ENCODE data around the gene ICAM4. TPM values are rescaled to one million over a fixed set of nuclear protein-coding genes. Genes with fewer than 3 reads are reported as not detected.
"Not testable (repeated sequence)": the region's sequence is repeated elsewhere in the genome, so short reads cannot be mapped to it uniquely, and the experiment has no call there.

The ICAM4 gene
- total RNA-seq, 1 donor from 2014 or later, result 0.35 TPM

DNA sequence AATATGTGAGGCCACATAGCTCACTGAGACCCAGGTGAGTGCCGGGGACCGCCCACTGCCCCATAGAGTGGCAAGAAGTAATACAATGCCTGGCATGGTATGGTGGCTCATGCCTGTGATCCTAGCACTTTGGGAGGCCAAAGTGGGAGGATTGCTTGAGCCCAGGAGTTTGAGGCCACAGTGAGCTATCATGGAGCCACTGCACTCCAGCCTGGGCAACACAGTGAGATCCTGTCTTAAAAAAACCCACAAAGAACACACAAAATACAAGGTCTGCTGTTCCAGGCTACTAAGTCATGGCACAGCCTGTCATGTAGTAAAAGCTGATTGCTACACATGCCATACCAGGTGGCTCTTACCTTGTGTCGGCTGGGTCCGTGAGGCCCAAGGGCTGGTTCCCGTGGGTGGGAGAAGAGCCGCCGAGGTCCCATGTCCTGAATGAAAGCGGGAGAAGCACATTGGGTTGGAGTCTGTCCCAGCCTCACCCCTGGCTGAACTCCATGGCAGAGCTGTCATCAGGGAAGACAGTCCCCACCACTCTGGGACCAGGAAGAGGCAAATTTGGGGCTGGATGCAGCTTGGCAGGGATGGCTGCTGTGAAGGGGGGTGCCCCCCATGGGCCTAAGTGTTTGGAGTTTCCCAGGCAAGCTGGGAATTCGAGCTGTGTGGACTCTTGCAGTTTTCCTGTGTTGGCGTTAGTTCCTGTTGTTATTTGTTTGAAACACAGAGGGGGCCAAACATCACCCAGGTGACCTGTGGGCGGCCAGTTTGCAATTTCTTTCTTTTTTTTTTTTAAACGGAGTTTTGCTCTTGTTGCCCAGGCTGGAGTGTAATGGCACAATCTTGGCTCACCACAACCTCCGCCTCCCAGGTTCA, 32.3 kb downstream of the ICAM4 start:
- DNase-seq (ENCODE audit: low read depth), result no peak

- DNase-seq (ENCODE audit: low read depth), result no peak
Observed at GRCh38 chr19:10320602-10321416, 34.1 kb downstream of the ICAM4 start.

GRCh38 chr19:10321417-10321797, 34.7 kb downstream of the ICAM4 start:
- no peak for DNase-seq (ENCODE audit: low read depth)

- no peak for DNase-seq (ENCODE audit: low read depth)
Observed at GRCh38 chr19:10321874-10322835, 35.4 kb downstream of the ICAM4 start.

GRCh38 chr19:10325732-10326131, 39.0 kb downstream of the ICAM4 start:
- DNase-seq (ENCODE audit: low read depth), result no peak

DNA sequence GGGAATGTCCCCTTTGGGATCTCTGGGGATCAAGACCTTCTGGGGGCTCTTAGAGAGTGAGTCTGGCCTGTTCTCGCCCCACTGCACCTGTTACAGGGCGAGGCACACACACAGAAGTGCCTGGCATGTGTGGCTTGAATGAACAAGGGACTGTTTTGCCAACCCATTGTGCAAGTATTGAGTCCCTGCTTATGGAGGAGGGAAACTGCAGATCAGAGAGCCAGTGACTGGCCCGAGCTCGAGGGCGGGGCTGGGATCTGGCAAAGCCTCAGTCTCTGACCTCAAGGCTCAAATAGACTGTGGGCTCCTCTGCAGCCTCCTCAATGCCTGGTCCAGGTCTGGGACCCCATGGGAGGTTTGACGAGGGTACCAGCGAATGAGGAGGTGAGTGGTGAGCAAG, 41.0 kb downstream of the ICAM4 start:
- no peak for DNase-seq (ENCODE audit: low read depth)

GRCh38 chr19:10328558-10329429, 42.0 kb downstream of the ICAM4 start:
- DNase-seq (ENCODE audit: low read depth), result no peak

GRCh38 chr19:10329555-10329954, 42.8 kb downstream of the ICAM4 start:
- DNase-seq (ENCODE audit: low read depth), result no peak

DNA sequence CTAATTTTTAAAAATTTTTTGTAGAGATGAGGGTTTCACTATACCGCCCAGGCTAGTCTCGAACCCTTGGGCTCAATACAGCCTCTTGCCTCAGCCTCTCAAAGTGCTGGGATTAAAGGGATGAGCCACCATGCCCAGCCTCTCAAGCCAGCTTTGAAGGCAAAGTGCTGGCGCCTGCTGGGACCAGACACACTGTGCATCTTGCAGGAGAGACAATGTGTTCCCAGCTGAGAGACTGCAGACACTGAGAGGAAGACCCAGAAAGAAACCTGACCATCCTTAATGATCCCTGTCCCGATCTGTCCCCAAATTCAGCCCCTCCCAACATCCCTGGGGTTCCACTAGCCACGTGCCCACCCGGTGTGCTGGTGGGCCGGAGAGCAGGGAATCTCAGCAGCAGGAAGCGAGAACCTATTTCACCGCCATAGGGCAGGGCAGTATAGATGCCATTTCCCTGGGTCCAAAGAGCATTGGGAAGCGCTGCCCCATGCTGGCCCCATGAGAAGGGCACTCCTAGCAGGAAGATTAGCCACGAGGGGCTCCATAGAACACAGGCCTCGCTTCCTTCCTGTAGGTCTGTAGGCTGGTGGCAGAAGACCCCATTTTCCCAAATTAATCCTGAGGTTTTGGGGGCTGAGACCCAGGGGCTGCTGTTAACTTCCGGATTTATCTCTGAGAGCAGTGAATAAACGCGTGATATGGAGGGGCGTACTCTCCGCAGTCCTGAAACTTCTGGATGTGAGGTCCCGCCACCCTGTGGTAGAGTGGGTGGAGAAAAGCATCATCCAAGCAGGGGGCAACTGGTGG, 45.6 kb downstream of the ICAM4 start:
- DNase-seq (ENCODE audit: low read depth), result no peak

GRCh38 chr19:10332965-10333757, 46.4 kb downstream of the ICAM4 start, which contains the start of gene RAVER1:
Gene RAVER1, minus strand, starts transcription at chr19:10333529. Its CDS starts 22 bp downstream, at chr19:10333507.
- peak; percentile 88 for DNase-seq (ENCODE audit: low read depth)

GRCh38 chr19:10333758-10334587, 47.2 kb downstream of the ICAM4 start:
- no peak for DNase-seq (ENCODE audit: low read depth)

DNA sequence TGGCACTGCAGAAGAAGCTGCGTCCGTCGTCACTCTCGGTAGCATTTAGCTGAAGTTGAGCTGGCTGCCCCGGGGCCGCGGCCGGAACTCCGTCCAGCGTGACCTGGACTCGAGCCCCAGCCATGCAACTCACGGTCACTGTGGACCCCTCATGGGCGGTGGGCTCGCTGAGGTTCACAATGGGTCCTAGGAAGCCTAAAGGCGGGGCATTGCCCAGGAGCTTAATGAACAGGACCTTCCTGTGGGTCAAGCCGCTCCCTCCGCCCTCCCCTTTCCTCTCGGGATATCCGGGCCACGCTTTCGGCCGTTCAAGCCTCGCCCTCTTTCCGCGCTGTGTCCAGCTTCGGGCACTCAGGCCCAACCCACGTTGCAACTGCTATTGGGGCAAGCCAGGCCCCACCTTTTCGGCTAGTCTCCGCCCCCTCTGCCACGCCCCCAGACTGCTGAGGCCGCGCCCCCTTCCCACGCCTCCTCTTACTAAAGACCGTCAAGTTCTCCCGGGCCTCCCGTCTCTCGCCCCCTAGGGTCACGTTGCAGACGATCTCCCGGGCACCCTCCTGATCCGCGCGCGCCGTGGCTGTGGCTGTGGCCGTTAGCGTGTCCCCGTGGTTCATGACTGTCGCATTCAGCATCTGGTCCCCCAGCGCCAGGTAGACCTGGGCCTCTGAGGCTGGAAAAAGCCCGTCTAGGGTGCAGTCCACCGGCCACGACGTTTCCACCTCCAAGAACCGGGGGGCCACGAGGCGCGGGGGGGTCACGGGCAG, 48.0 kb downstream of the ICAM4 start:
- DNase-seq (ENCODE audit: low read depth), result peak; percentile 89

DNA sequence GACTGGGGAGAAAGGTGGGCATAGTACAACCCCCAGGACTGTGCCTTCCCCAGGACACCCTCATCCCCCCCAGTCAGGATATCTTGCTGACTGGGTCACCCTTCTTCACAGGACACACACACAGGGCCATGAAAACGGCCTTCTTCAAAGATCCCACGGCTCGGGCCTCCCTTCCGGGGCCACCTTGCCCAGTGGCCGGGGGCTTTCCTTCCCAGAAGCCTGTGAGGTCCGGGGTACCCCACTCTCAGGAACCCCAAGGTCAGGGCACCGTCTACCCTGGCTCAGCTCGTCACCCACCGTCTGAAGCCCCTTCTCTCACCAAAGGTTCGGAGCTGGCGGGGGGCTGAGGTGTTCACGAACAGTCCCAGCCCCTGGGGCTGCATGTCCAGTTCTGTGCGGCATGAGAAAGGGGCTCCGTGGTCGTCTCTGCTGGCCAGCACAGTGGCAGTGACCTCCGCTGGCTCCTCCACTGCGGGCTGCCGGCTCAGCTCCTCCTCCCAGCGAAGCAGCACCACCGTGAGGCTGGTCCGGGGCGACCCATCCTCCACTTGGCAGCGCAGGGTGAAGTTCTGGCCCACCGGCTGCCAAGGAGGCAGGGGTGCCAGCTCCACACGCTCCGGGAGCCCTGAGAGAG, 48.7 kb downstream of the ICAM4 start:
- DNase-seq (ENCODE audit: low read depth), result no peak

DNA sequence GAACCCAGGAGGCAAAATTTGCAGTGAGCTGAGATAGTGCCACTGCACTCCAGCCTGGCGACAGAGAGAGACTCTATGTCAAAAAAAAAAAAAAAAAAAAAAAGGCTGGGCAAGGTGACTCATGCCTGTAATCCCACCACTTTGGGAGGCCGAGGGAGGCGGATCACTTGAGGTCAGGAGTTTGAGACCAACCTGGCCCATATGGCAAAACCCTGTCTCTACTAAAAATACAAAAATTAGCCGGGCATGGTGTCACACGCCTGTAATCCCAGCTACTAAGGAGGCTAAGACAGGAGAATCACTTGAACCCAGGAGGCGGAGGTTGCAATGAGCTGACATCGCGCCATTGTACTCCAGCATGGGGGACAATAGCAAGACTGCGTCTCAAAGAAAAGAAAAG, 50.0 kb downstream of the ICAM4 start:
- DNase-seq (ENCODE audit: low read depth), result not testable (repeated sequence)

Measured in renal cortical epithelial cell (primary cell).